SK-N-SH (cell line): ENCODE measurements around the gene ARPIN. TPM values are rescaled to one million over a fixed set of nuclear protein-coding genes. Genes with fewer than 3 reads are reported as not detected.

Source experiments
- CTCF ChIA-PET: fragments of 300-600, 350-600 bp; formaldehyde crosslinking; extraction: SDS; loops from one replicate; lab custom pipeline; 2021; lab: Yijun Ruan, JAX
- POLR2A ChIA-PET: fragments of 350-600 bp; sonication (Branson Sonifier 250); formaldehyde crosslinking; extraction: SDS; loops from one replicate; lab custom pipeline; 2020; ENCODE audit warnings: antibody characterized with exemption, inconsistent platforms; lab: Yijun Ruan, JAX
- DNase-seq: peaks from one replicate; pipeline ENCODE4 v3.0.0; 2012
- H2AFZ ChIP-seq: fragments of 200-600 bp; sonication (generic); 2 replicates; pipeline ENCODE4 v1.8.1; 2016; ENCODE audit warnings: antibody characterized with exemption, mild to moderate bottlenecking, low read depth
- H3F3A ChIP-seq: fragments of 200-600 bp; sonication (generic); replicated peaks from 2 replicates; pipeline ENCODE3; 2016; ENCODE audit warnings: antibody characterized with exemption, mild to moderate bottlenecking; ENCODE audit not compliant: insufficient read depth
- H3K27ac ChIP-seq, 2 experiments: fragments of 200-500 bp in 1 of 2; fragments of 200-600 bp in 1 of 2; sonication (Bioruptor generic) in 1 of 2; sonication (generic), shearing (Covaris generic) in 1 of 2; 2 replicates each; pipeline versions ENCODE4 v1.5.1 to v1.6.1; 2014 to 2016; ENCODE audit warnings: low read depth in 2 of 2, inconsistent platforms in 1 of 2, low read length in 1 of 2, mild to moderate bottlenecking in 1 of 2, mixed read lengths in 1 of 2
- H3K27me3 ChIP-seq: fragments of 200-600 bp; sonication (generic), shearing (Covaris generic); 2 replicates; pipeline ENCODE4 v1.6.1; 2016; ENCODE audit warnings: mixed run types; ENCODE audit not compliant: insufficient read depth
- H3K36me3 ChIP-seq, 2 experiments: fragments of 200-500 bp in 1 of 2; fragments of 200-600 bp in 1 of 2; sonication (Bioruptor generic) in 1 of 2; sonication (generic) in 1 of 2; replicated peaks in 1 of 2; 2 replicates each; pipeline versions ENCODE3 to v1.5.1; 2014 to 2016; ENCODE audit warnings: low read length in 1 of 2, mild to moderate bottlenecking in 1 of 2; ENCODE audit not compliant: insufficient read depth in 2 of 2, control insufficient read depth in 1 of 2
- H3K4me1 ChIP-seq, 2 experiments: fragments of 200-500 bp in 1 of 2; fragments of 200-600 bp in 1 of 2; sonication (Bioruptor generic) in 1 of 2; sonication (generic), shearing (Covaris generic) in 1 of 2; 2 replicates each; pipeline versions ENCODE4 v1.5.1 to v1.6.1; 2014 to 2016; ENCODE audit warnings: low read depth in 1 of 2, low read length in 1 of 2, mixed run types in 1 of 2; ENCODE audit not compliant: insufficient read depth in 2 of 2, control insufficient read depth in 1 of 2
- H3K4me2 ChIP-seq: fragments of 200-600 bp; sonication (generic), shearing (Covaris generic); 2 replicates; pipeline ENCODE4 v1.6.1; 2017; ENCODE audit warnings: mixed run types
- H3K4me3 ChIP-seq, 2 experiments: fragments of 200-500 bp in 1 of 2; fragments of 200-600 bp in 1 of 2; sonication (Bioruptor generic) in 1 of 2; sonication (generic), shearing (Covaris generic) in 1 of 2; 2 replicates each; pipeline versions ENCODE4 v1.5.1 to v1.8.1; 2014 to 2016; ENCODE audit warnings: low read depth in 2 of 2, inconsistent platforms in 1 of 2, low read length in 1 of 2, mild to moderate bottlenecking in 1 of 2, mixed read lengths in 1 of 2, moderate library complexity in 1 of 2
- H3K79me2 ChIP-seq: fragments of 200-600 bp; sonication (generic); 2 replicates; pipeline ENCODE4 v1.8.1; 2017; ENCODE audit warnings: mild to moderate bottlenecking; ENCODE audit not compliant: insufficient read depth
- H3K9ac ChIP-seq: fragments of 200-600 bp; sonication (generic); 2 replicates; pipeline ENCODE4 v1.6.1; 2017; ENCODE audit warnings: mixed run types
- H3K9me2 ChIP-seq: fragments of 200-600 bp; sonication (generic); 2 replicates; pipeline ENCODE4 v1.6.1; 2017; ENCODE audit warnings: mixed run types
- H3K9me3 ChIP-seq: fragments of 200-600 bp; sonication (generic); 2 replicates; pipeline ENCODE4 v1.6.1; 2017; ENCODE audit warnings: mixed run types, mild to moderate bottlenecking, moderate library complexity
- H4K20me1 ChIP-seq: fragments of 200-600 bp; sonication (generic); 2 replicates; pipeline ENCODE4 v1.6.1; 2017; ENCODE audit warnings: mild to moderate bottlenecking, mixed run types; ENCODE audit not compliant: insufficient read depth
- CHD2 ChIP-seq: fragments of 150-350 bp; IDR thresholded peaks from 2 replicates; pipeline ENCODE4 v1.6.1; 2018; ENCODE audit warnings: low read length; ENCODE audit not compliant: partially characterized antibody
- ELF1 ChIP-seq: IDR thresholded peaks from 2 replicates; pipeline ENCODE4 v1.4.0; 2012
- EP300 ChIP-seq, 2 experiments: IDR thresholded peaks; 2 replicates each; pipeline versions ENCODE4 v1.4.0 to v1.6.1; 2012; ENCODE audit warnings: borderline replicate concordance in 1 of 2, low read depth in 1 of 2, low read length in 1 of 2
- FOSL2 ChIP-seq: IDR thresholded peaks from 2 replicates; pipeline ENCODE4 v1.4.0; 2012; ENCODE audit warnings: low read depth, mild to moderate bottlenecking, moderate library complexity, borderline replicate concordance
- FOXM1 ChIP-seq: IDR thresholded peaks from 2 replicates; pipeline ENCODE4 v1.4.0; 2012; ENCODE audit warnings: low read depth, mild to moderate bottlenecking
- GABPA ChIP-seq: IDR thresholded peaks from 2 replicates; pipeline ENCODE4 v1.4.0; 2012; ENCODE audit warnings: low read depth, mild to moderate bottlenecking
- MXI1 ChIP-seq: IDR thresholded peaks from 2 replicates; pipeline ENCODE4 v1.6.1; 2012; ENCODE audit warnings: mild to moderate bottlenecking, low read depth, low read length, improper control_type of control experiment
- NFIC ChIP-seq: IDR thresholded peaks from 2 replicates; pipeline ENCODE4 v1.4.0; 2012; ENCODE audit warnings: borderline replicate concordance
- POLR2AphosphoS5 ChIP-seq: IDR thresholded peaks from 2 replicates; pipeline ENCODE4 v1.6.1; 2012; ENCODE audit warnings: low read depth, low read length
- RCOR1 ChIP-seq: fragments of 150-350 bp; IDR thresholded peaks from 2 replicates; pipeline ENCODE4 v1.6.1; 2017; ENCODE audit warnings: antibody characterized with exemption, low read length
- RFX5 ChIP-seq: IDR thresholded peaks from 2 replicates; pipeline ENCODE4 v1.6.1; 2012; ENCODE audit warnings: mild to moderate bottlenecking, improper control_type of control experiment, low read length
- SIN3A ChIP-seq: IDR thresholded peaks from 2 replicates; pipeline ENCODE4 v1.6.1; 2012; ENCODE audit warnings: low read depth, mild to moderate bottlenecking, low read length, moderate library complexity, borderline replicate concordance
- SMC3 ChIP-seq: IDR thresholded peaks from 2 replicates; pipeline ENCODE4 v1.6.1; 2012; ENCODE audit warnings: low read depth, low read length, improper control_type of control experiment
- TAF1 ChIP-seq: IDR thresholded peaks from 2 replicates; pipeline ENCODE4 v1.6.1; 2012; ENCODE audit warnings: low read depth, mild to moderate bottlenecking, low read length, moderate library complexity, borderline replicate concordance
- TCF12 ChIP-seq: IDR thresholded peaks from 2 replicates; pipeline ENCODE4 v1.4.0; 2012
- USF1 ChIP-seq: IDR thresholded peaks from 2 replicates; pipeline ENCODE4 v1.4.0; 2012; ENCODE audit warnings: low read depth, borderline replicate concordance
- WGBS: methylation state at CpG from one replicate; pipeline ENCODE4 v1.1.6; 2017; ENCODE audit warnings: low lambda C conversion rate; 5-methylcytosine and 5-hydroxymethylcytosine counted together
- polyA plus RNA-seq, 3 experiments: library from polyadenylated mRNA; depleted of rRNA; stranded (reverse); fragments of >200 nt; gene quantifications; 2 replicates each; pipeline ENCODE4 v1.2.3, GENCODE V29; 2012
- TF ChIP-seq, protein P1 (sequence below): fragments of 150-350 bp; IDR thresholded peaks from 2 replicates; pipeline ENCODE4 v1.6.1; 2016; ENCODE audit warnings: mild to moderate bottlenecking, low read depth, low read length
- TF ChIP-seq, protein P2 (sequence below): IDR thresholded peaks from 2 replicates; pipeline ENCODE4 v1.4.0; 2012; ENCODE audit warnings: low read depth, borderline replicate concordance

Gene ARPIN
- polyA plus RNA-seq, 1 of the 3 experiments (the other 2 are of a cell fraction), result 13.5 TPM

GRCh38 chr15:89903015-89903857, 9.5 kb downstream of the ARPIN start:
- no peak overlapping the region for H3K9ac ChIP-seq
- H3K4me3 ChIP-seq, result no peak overlapping the region
- 96% methylated on average over 12 of the region's 15 CpGs for WGBS
- peaks cover 0 to 4% of the 10 kb centered on the region in 2 experiments; a peak in 1 of 4 replicates for H3K4me1 ChIP-seq
- no peaks in the 10 kb centered on the region for H3K79me2 ChIP-seq
- H4K20me1 ChIP-seq, result no peaks in the 10 kb centered on the region
- ChIA-PET CTCF (interaction anchor here (0.8 to 1.2 kb wide), 2 partner anchors 28 to 68 kb away, joined by 3 read pairs; no protein-coding TSS in a partner anchor), POLR2A (no interaction called here)
- H3K4me2 ChIP-seq, result no peak overlapping the region
- TF ChIP-seq SIN3A (no peak), FOXM1 (no peak), GABPA (no peak), RCOR1 (no peak), ELF1 (no peak), RFX5 (no peak), EP300 (IDR thresholded peaks at IDR 0.05; ENCODE audit: borderline replicate concordance in 1 of 2, low read depth in 1 of 2, low read length in 1 of 2) (no peak), CHD2 (no peak), SMC3 (no peak), POLR2AphosphoS5 (no peak), TCF12 (no peak), USF1 (no peak), TAF1 (no peak), MXI1 (no peak), FOSL2 (no peak), NFIC (no peak)
- TF ChIP-seq, protein P1, sequence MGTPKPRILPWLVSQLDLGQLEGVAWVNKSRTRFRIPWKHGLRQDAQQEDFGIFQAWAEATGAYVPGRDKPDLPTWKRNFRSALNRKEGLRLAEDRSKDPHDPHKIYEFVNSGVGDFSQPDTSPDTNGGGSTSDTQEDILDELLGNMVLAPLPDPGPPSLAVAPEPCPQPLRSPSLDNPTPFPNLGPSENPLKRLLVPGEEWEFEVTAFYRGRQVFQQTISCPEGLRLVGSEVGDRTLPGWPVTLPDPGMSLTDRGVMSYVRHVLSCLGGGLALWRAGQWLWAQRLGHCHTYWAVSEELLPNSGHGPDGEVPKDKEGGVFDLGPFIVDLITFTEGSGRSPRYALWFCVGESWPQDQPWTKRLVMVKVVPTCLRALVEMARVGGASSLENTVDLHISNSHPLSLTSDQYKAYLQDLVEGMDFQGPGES, result no peak
- TF ChIP-seq, protein P2, sequence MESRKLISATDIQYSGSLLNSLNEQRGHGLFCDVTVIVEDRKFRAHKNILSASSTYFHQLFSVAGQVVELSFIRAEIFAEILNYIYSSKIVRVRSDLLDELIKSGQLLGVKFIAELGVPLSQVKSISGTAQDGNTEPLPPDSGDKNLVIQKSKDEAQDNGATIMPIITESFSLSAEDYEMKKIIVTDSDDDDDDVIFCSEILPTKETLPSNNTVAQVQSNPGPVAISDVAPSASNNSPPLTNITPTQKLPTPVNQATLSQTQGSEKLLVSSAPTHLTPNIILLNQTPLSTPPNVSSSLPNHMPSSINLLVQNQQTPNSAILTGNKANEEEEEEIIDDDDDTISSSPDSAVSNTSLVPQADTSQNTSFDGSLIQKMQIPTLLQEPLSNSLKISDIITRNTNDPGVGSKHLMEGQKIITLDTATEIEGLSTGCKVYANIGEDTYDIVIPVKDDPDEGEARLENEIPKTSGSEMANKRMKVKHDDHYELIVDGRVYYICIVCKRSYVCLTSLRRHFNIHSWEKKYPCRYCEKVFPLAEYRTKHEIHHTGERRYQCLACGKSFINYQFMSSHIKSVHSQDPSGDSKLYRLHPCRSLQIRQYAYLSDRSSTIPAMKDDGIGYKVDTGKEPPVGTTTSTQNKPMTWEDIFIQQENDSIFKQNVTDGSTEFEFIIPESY, result no peak
- no peaks in the 10 kb centered on the region for H3K27me3 ChIP-seq
- peaks cover 3% of the 10 kb centered on the region for H3F3A ChIP-seq
- no peaks in the 10 kb centered on the region for H3K9me3 ChIP-seq
- no peak overlapping the region for H2AFZ ChIP-seq
- H3K27ac ChIP-seq, result no peak overlapping the region
- no peak for DNase-seq
- peaks cover 0 to 9% of the 10 kb centered on the region in 2 experiments for H3K36me3 ChIP-seq
- H3K9me2 ChIP-seq, result no peaks in the 10 kb centered on the region
